Measurements from ENCODE around the gene ERF. TPM values are rescaled to one million over a fixed set of nuclear protein-coding genes. Genes with fewer than 3 reads are reported as not detected.

The ERF gene
- total and polyA plus RNA-seq, 2 of the 8 experiments (the other 6 are each of a cell fraction or from before 2014, with no cell fraction given) = 43.7 to 62.7 TPM

DNA sequence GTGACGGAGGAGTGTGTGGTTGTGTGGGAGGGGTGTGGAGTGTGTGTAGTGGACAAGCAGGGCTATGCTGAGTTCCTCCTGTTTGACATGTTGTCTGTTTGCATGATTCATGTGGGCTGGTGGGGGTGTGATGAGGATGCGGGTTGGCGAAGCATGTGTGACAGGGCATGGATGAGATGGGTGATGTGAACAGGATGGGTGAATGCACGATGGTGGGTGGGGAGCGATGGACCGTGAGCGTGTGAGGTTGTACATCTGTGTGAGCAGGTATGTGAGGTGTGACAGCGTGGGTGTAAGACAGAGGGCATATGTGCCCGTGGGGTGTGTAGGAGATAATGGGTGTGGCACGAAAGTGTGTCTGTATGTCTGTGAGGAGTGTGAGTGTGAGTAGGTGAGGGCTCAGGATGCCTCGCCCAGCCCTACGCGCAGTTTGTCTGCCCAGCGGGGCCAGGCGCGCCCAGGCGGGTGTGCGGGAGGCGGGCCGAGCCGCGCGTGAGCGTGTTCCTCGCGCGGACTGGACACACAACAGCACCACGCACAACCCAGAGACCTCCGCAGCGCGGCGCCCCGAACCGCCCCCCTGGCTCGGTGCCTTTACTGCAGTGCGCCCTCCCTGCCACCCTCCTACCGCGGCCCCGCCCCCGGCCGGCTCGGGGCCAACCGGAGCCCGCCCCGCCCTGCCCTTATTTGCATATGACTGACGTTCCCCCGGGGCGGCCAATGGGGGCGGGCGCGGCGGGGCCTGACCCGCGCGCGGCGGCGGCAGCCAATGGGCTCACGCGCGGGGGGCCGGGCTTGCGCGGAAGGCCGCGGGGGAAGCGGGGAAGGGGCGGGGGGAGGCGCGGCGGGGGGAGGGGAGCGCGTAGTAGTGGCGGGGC, 28.5 kb upstream of the ERF start:
- Histone ChIP-seq H4K20me1 (replicated peaks in 1 of 2; ENCODE audit: control insufficient read depth in 1 of 2, insufficient read depth in 2 of 2, low read length in 2 of 2) (peaks cover 3 to 17% of the 10 kb centered on the region in 2 experiments), H3K4ac (replicated peaks; ENCODE audit: insufficient read length, low read depth, low read length) (peak overlapping the region; percentile 88), H4K91ac (replicated peaks; ENCODE audit: insufficient read length, low read length) (peak overlapping the region; percentile 93), H3K56ac (replicated peaks; ENCODE audit: insufficient read length, low read depth, low read length) (peak overlapping the region; percentile 34), H3K9ac (replicated peaks in 1 of 4; ENCODE audit: extremely low read depth in 1 of 4, low read depth in 3 of 4, low read length in 3 of 4) (peak overlapping the region in 2 of 4 experiments; percentile 12 to 51; a peak in 3 of 7 replicates), H4K8ac (ENCODE audit: extremely low read depth, insufficient read depth, low read length) (no peak overlapping the region), H2BK5ac (ENCODE audit: low read depth, low read length) (peak overlapping the region; percentile 98; the same call in 1 of the 2 replicates), H3K27ac (ENCODE audit: low read depth, low read length) (no peak overlapping the region), H3K23me2 (ENCODE audit: low read depth, low read length) (peaks cover 30% of the 10 kb centered on the region), H3K4me3 (ENCODE audit: extremely low read depth in 1 of 4, insufficient read depth in 2 of 4, low read depth in 3 of 4, low read length in 4 of 4) (peak overlapping the region; percentile 42 to 57 (median 52)), H3K79me1 (ENCODE audit: low read depth, low read length) (peaks cover 21% of the 10 kb centered on the region), H3K36me3 (ENCODE audit: control insufficient read depth in 2 of 4, insufficient read depth in 4 of 4, low read length in 3 of 4) (peaks cover 5 to 14% (median 13%) of the 10 kb centered on the region in 4 experiments; a peak in 6 of 8 replicates), H2AK5ac (ENCODE audit: low read depth, low read length) (peak overlapping the region; percentile 93), H3K27me3 (replicated peaks in 1 of 4; ENCODE audit: control insufficient read depth in 3 of 4, extremely low read depth in 1 of 4, insufficient read depth in 3 of 4, low read length in 3 of 4) (no peaks in the 10 kb centered on the region), H3K79me2 (ENCODE audit: control insufficient read depth in 1 of 2, insufficient read depth in 2 of 2, low read length in 2 of 2) (peaks cover 0 to 22% of the 10 kb centered on the region in 2 experiments; a peak in 2 of 4 replicates), H3K9me3 (ENCODE audit: insufficient read depth in 2 of 2, low read depth in 1 of 2, low read length in 1 of 2) (no peaks in the 10 kb centered on the region), H2BK15ac (ENCODE audit: low read length) (peak overlapping the region; percentile 100), H3K4me1 (replicated peaks in 1 of 4; ENCODE audit: control insufficient read depth in 3 of 4, insufficient read depth in 4 of 4, low read length in 3 of 4) (peaks cover 9 to 42% (median 29%) of the 10 kb centered on the region in 4 experiments), H3K4me2 (ENCODE audit: insufficient read depth in 1 of 2, low read depth in 2 of 2, low read length in 2 of 2) (peak overlapping the region; percentile 80 to 96), H3K23ac (ENCODE audit: insufficient read length) (no peak overlapping the region), H3K18ac (ENCODE audit: extremely low read depth, low read length) (peak overlapping the region; percentile 65), H2AFZ (ENCODE audit: low read length) (no peak overlapping the region), H4K5ac (ENCODE audit: insufficient read length, low read depth, low read length) (no peak overlapping the region), H2BK12ac (ENCODE audit: low read depth, low read length) (peak overlapping the region; percentile 98), H2BK120ac (replicated peaks; ENCODE audit: low read depth, low read length) (peak overlapping the region; percentile 35), H3K14ac (ENCODE audit: insufficient read length) (no peak overlapping the region), H2BK20ac (ENCODE audit: low read length) (peak overlapping the region; percentile 92)
- TF ChIP-seq RBBP5 (IDR thresholded peaks at IDR 0.05; ENCODE audit: borderline replicate concordance, low read depth, low read length) (no peak), BACH1 (IDR thresholded peaks at IDR 0.05; ENCODE audit: low read length) (peak; percentile 68), CEBPB (IDR thresholded peaks at IDR 0.05; ENCODE audit: low read depth, low read length) (no peak), E2F6 (IDR thresholded peaks at IDR 0.05) (no peak), KDM4A (IDR thresholded peaks at IDR 0.05; ENCODE audit: low read depth, low read length, severe bottlenecking) (peak; percentile 3), PHF8 (conservative IDR thresholded peaks at IDR 0.05; ENCODE audit: low read depth, low read length) (0 out of 2 replicates have a peak, but pooled peaks have one; percentile 12), ASH2L (IDR thresholded peaks at IDR 0.05; ENCODE audit: low read length) (peak; percentile 32)
- WGBS, 2 experiments (ENCODE audit: extremely low coverage in 1 of 2, insufficient coverage in 1 of 2, insufficient read length in 1 of 2, insufficient replicate concordance in 2 of 2, low coverage in 1 of 2, low lambda C conversion rate in 2 of 2, missing lambda C conversion rate in 1 of 2) = 17% methylated on average over 27 of the region's 74 CpGs; no CpG with 5 or more reads in 1 of the 2 experiments
- DNase-seq (ENCODE audit: low read depth in 1 of 2, low spot score in 2 of 2) (peak in 1 of 2 experiments; percentile 91), FAIRE-seq (no peak)
- CTCF ChIA-PET (ENCODE audit: partially characterized antibody) = interaction anchor here (0.9 to 7.4 kb wide), 7 partner anchors 7 to 175 kb away, joined by 3 to 260 read pairs (median 4); partner anchors contain the start of gene GSK3A
- POLR2A ChIA-PET (ENCODE audit: partially characterized antibody) = interaction anchor here (1.0 to 6.5 kb wide), 8 partner anchors 10 to 37 kb away, joined by 3 to 68 read pairs (median 10); partner anchors contain the start of genes CIC, ERF, PAFAH1B3 and PRR19
